GM19452 (cell line): Measurements from ENCODE around the gene PIEZO2.

Experiments used
- ATAC-seq: cut with Tn5 transposase; IDR thresholded peaks from one replicate; pipeline ENCODE4 v1.9.1; 2021; ENCODE audit not compliant: unreplicated experiment

The PIEZO2 gene

DNA sequence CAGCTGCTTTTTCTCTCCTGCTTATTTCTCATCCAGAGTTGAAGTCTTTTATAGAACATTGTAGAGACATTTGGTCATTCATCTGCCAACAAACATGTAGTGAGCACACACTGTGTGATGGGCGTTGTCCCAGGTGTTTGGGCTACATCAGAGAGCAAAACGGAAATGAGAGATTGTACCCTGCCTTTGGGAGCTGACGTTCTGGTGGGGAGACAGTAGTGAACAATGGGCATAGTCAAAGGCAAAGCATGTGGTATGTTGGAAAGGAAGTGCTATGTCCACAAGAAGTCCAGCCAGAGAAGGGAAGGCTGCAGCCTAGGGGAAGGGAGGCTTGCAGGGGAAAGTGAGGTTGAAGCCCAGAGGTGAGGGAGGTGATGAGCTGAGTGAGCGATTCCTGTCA, 78.1 kb downstream of the PIEZO2 start:
- ATAC-seq = no peak

DNA sequence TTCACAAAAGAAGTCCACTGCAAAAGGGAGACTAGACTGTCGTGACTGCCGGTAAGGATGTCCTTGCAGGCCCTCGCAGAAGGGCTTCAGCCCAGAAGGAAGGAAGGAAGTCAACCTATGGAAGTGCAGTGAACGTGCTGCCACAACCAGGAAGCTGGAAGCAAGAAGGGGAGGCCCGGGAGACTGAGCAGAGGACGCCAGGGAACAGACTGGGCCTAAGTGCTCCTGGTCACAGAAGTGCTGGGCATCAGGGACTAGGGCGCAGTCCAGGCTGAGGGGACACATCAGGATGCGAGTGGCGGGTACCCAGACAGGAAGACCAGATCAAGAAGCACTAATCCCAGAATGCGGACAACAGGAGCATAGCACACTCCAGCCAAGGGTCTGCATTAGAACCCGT, 78.8 kb downstream of the PIEZO2 start:
- ATAC-seq = no peak

DNA sequence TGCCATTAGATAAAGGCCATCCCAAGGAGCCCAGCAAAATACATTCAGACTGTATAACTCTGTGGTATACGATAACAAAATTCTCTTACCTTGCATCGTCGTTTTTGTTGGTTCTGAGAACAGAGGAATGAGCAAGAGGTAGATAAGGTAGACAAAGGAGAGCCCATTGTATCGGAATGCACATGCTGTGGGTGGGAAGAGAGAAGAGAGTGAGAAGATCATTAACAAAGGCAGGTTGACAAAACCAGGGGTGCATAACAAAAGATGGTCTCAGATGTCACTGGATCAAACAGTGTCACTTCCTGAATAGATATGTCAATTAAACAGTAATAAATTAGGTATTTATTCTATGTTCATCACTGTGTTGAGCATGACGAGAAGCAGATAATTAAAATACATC, 83.3 kb downstream of the PIEZO2 start:
- no peak for ATAC-seq

DNA sequence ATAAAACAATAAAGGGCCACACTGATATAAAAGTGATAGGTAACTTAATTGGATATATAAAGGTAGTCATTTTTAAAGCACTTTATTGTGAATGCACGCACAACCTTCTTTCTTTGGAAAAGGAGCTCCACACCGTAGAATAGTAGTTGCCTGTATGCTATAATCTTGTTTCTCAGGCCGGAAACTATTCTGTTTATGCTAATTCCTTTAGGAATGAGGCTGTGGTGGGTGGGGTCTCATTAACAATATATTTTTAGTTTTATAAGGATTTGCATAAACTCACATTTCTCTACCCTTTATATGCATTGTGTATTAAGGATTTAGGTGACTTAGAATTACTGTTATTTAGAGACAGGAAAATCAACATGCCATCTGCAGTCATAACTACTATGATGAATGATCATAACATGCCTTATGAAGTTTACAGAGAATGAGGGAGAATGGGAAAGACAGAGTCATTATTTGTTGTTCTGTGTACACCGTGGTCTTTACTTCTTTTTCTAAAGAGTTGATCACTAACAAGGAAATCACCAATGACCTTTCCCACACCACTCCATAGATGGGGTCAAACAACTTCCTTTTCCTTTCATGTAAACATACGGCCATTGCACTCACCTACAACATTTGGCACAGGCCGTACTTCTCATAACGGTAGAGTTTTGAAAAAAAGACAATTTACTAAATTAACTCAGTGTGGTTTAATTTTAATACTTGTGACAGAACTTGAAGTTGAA, 84.5 kb downstream of the PIEZO2 start:
- no peak for ATAC-seq

DNA sequence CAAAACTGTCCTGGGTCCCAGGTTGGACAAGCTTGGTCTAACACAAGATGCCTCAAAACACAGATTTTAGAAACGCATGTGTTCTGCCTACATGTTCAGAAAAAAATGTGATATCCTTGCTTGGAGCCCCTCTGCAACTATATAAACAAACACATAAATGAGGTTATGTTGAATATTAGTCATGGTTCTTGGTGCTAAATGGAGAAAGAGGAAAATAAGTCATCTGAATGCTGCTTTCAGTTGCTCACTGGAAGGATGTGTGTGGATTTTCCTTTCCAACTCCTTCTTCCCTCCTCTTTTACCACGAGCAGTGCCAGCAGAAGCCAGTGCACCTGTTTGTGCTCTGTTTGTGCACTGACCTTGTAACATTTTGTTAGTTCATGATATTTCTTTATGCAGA, 85.3 kb downstream of the PIEZO2 start:
- ATAC-seq = no peak

DNA sequence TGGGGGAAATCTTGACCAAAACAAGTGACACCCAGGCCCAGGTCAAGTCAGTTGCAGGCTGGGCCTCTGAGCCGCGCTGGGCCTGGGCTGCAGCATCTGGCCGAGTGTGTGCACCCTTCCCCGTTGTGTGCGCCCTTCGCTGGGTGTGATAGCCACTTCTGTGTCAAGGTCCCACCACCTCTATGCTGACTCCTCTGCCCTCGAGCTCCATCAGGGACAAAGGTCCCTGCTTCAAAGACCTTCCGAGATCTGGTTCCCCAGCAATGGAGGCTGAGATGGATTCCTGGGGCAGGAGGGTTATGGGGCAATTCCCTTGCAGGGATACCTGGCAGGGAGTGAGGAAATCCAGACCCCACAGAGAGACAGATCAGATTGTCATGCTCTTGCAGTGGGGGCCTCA, 93.6 kb downstream of the PIEZO2 start:
- ATAC-seq = no peak

DNA sequence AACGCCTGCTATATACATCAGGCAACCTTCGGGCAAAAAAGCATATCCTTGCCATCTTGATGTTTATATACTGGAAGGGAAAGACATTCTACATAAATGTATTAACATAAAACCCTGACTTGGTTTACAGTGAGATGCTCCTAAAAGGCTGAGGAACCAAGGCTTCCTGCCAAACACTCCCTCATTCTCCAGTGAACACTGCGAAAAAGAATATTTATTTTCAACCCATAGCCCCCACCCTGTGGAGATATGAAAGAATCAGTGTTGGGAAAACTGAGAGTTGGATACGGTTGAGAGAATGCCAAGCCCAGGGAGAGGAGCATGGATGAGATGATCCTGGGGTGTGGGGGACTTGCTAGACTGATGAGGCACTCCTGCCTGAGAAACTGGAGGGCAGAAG, 94.9 kb downstream of the PIEZO2 start:
- no peak for ATAC-seq

DNA sequence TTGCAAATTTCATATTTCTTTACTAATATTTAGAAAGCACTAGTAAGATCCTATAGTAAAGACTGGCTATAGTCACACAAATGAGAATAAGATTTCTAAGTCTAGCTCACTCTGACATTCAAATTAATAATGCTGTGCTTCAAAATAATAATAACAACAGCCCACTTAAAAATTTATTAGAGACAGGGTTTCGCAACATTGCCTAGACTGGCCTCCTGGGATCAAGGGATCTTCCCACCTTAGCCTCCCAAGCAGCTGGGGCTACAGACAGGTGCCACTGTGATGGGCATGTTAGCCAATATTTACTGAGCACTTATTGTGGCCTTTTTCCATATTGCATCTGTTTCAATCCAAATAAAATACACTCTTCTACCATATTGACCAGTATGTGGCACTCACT, 96.1 kb downstream of the PIEZO2 start:
- ATAC-seq = no peak

DNA sequence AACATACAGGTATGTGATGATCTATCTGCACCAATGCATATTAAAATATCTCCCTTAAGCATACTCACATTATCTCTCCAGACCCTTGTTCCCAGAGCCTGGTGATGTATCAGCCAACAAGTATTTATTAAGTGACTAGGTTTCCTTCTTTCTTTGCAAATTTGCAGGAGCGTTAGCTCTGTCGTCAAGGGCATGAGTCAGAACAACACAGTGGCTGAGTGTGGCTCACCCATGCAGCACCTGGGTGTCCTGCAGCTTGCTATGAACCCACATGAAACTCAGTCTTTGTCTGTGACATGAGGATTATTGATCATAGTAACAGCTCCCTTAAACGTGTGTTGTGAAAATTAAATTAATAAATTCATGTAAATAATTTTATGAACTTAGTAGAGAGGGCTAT, 96.6 kb downstream of the PIEZO2 start:
- no peak for ATAC-seq

DNA sequence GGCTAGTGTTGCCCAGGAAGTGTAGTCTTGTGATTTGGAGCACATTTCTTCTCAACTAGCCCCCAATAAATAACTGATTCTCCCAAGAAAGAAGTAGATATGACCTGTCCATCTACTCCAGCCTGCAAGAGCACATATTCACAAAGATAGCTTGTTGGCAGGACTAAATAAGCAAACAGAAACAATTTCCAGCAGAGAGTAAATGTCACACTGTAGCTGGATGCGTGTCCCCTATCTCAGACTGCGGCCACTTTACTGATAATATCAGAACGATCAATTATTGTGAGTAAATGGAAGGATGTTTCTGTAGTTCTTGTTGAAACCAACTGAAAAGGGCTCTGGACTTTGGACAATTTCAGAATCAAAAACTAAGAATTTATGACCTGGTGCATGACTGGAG, 97.9 kb downstream of the PIEZO2 start:
- ATAC-seq = no peak

DNA sequence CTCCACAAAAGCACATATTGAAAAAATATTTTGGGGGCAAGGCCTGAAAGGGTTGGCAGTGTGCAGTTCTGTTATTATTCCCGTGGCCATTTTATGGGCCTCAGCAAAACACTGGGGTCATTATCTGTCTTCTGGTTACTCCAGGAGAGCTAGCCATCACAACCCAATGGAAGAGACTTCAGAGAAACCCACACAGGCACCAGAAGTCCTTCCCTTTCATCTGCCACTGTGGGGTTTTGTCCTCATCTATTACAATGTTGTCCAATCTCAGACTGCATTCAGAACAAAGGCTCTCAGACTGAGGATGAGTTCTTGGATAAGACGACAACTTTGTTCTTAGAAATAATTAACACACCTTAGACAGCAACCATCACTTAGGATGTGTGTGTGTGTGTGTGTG, 98.4 kb downstream of the PIEZO2 start:
- no peak for ATAC-seq

DNA sequence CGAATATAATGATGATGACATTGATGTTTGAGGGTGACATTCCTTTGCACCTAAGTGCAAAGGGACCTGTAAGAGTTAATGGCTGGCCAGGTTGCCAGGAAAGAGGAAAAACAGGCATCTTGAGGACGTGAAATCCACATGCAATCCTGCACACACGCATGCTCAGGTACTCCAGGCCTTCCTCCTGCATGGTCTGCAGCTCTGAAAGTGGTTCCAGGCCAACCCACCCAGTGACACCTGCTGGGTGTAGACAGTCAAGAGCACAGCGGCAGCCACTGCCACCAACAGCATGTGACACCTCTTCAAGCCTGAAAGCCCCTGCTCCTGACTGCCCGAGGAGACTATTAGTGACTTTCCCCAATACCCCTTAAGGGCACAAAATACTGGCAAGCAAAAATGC, 101.6 kb downstream of the PIEZO2 start:
- ATAC-seq = no peak

DNA sequence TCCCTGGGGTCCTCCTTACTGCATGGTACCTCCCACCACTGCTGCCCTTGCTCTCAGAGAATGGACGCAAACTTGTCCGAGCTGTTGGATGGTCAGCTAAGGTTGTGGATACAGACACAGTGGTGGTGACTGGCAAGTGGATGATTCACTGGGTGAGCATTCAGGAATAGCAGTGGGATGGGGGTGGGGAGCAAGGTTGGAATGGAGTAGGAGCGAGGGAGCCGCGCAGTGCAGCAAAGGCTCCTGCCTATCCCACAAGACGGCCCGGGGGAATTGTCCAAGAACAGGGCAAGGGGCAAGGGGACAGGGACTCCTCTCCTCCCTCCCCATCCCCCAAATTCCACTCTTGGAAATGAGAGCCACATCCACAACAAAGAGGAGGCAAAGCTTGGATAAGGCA, 102.2 kb downstream of the PIEZO2 start:
- no peak for ATAC-seq

DNA sequence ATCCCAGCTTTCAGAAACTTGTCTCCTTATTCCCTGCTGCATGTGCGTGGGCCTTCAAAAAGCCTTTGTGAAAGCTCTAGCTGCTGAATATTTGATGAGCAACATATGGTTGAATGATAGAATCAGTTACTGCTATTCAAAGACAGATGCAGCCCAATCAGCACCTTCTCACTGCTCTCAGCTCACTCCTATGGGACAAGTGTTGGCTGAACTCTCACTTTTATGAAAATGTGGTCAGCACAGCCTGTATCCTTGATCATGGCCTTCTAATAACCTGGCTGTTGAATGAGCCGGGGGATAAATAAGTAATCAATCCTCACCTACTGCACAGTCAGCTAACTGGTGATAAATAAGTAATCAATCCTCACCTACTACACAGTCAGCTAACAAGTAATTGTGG, 103.2 kb downstream of the PIEZO2 start:
- ATAC-seq = no peak

DNA sequence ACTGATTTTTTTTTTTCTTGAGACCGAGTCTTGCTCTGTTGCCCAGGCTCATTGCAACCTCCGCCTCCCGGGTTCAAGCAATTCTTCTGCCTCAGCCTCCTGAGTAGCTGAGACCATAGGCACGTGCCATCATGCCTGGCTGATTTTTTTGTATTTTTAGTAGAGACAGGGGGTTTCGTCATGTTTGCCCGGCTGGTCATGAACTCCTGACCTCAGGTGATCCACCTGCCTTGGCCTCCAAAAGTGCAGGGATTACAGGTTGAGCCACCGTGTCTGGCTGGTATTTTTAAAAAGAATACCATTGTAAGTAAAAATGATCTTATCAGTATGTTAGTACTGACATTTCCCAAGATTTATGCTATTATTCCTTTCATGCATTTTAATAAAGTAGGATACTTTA, 105.7 kb downstream of the PIEZO2 start:
- no peak for ATAC-seq

DNA sequence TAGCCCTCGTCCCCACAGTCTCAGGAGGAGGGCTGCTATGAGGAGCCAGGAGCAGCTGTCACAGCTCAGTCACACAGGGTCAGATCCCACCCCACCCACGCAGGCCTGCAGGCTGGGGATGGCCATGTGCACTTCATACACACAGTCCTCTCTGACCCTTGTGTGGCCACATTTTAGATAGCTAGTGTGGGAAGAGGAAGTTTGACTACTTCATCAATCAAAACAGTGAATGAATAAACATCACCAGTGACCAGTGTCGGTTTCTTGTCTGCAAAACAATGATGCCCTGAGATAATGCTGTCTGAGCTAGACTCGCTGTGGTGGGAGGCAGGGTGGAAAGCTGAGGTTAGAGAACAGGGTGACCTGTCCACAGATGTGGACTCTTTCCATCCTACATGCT, 107.1 kb downstream of the PIEZO2 start:
- no peak for ATAC-seq

DNA sequence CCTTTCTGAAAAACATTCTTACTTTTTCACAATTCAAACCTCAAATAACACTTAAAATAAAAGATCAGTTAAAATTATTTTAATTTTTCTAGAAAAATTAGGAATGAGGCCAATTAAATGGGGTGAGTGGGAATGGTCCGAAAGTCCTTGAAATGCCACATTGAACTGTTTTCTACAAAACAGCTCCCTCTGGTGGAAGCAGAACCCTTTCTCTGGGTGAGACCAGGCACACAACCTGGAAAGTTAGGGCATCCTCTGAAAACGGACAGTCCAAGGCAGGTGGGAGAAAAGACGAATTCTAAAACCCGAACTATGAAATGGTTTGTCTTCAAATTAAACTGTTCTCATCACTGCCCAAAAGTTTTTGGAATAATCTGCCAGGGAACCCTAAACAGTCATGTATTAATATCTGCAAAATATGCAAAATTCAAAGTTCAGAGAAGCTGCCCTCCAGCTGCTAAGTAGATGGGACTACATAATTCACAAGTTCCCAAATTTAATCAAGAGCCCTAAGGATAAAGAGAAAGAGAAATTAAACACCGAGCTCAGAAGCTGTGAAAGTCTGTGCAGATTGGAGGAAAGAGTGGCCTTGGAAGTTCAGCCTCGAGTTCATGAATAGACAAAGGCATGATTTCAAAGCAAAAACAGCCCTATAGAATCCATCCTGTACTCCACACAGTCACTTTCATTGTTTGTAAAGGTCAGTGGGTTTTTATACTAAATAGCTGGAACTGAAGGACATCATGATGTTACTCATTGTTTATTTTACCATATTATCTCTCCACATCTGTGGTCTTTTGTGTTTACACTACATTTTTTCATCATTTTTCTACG, 108.3 kb downstream of the PIEZO2 start:
- ATAC-seq = no peak

DNA sequence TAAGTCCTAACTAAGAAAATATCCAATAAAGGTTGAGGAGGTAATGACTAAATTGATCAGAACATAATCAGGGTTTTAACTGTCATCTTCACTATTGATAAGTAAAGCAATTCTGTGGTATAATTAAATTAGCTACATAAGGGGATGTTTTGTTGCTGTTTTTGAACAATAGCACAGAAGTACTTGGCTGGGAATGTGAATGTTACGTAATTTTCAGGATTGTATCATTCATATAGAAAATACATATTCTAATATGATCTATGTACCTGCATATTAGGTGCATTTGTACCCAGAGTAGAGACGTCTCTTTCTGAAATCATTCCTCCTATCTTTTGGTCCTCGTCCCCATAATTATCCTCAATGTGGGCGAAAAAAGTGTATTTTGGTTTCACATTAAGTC, 109.0 kb downstream of the PIEZO2 start:
- no peak for ATAC-seq

DNA sequence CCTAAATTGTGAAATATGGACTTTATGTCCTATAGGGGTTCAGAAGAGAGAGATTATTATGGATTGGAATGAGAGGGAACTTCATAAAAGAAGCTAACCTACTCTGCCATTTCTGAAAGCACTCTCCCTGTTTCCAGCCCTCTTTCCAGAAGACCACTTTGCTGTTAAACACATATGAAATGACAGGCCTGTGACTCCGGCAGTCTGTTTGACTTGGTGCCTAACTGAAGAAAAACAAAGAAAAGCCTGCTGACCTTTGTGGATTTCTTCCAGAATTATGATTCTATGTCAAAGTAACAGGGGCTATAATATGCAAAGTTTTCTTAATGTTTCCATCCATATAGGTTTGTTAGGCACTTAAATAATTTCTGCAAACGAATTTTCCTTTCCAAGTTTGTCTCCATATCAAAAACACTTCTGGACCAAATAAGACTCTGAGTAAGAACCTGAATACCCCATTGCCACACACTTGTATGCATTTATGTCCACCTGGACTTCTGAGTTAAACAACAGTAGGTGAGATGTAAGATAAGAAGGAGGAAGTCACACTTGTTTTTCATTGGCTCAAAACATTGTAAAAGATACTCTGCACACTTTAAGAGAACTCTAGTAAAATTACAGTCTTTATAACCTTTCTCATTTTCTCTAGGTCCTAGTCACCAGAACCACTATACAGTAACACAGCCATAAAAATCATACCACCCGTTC, 111.7 kb downstream of the PIEZO2 start:
- ATAC-seq = no peak

DNA sequence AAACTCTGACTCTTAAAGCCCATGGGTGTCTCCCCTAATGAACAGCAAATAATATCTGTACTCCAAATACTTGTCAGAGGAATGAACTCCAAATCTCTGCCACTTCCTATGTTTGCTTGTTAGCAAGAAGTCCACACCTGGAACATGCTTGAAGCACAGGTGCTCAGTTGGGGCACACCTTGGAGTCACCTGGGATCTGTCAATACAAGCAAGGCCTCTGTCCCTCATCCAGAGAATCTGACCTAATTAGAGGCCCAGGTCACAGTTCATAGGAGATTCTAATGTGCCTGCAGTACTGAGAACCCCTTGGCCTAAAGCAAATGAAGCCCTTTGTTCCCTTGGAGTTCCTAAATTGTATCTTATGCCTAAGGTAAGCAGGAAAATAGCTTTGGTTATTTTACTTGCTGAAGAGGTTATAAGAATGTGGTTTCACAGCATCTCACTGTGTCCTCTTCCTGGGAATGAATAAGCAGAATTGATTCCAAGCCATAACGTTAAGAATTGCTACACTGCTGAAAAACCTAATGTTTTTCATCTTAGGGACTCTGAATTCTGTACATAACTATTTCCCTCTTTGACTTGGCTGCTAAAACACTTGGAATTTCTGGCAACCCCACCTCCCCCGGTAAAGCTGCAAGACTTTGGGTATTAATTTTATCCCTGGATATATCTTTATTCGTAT, 113.4 kb downstream of the PIEZO2 start:
- no peak for ATAC-seq

DNA sequence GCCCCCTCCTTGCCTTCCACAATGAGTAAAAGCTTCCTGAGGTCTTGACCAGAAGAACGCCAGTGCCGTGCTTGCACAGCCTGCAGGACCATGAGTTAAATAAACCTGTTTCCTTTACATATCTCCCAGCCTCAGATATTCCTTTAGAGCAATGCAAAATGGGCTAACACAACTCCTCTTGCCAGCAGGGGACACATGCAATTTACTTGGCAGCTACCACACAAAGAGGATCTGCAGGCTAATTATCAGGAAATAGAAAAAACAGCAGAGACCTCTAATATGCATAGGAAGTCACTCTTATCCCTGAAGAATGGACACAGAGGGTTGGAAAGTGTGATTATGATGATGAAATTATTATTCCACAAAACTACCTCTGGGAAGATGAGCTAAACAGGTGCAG, 114.0 kb downstream of the PIEZO2 start:
- ATAC-seq = no peak
